Liver (tissue), 9 donors: ENCODE results near the gene STRIP2. TPM values are rescaled to one million over a fixed set of nuclear protein-coding genes. Genes with fewer than 3 reads are reported as not detected.

Experiments used
- DNase-seq: peaks from one replicate; pipeline ENCODE4 v3.0.0-alpha.2; 2017; ENCODE audit warnings: low spot score
- H3K27ac ChIP-seq, 2 donors: one replicate each; pipeline ENCODE4 v1.7.0; 2013; ENCODE audit warnings: inconsistent platforms in 2 of 2, low read length in 2 of 2, control low read depth in 1 of 2, low read depth in 1 of 2, mild to moderate bottlenecking in 1 of 2
- H3K27me3 ChIP-seq, 4 donors: one replicate each; pipeline versions ENCODE4 v1.6.1 to v1.7.0; 2013; ENCODE audit warnings: low read length in 3 of 4, inconsistent platforms in 1 of 4, mild to moderate bottlenecking in 1 of 4, moderate library complexity in 1 of 4; ENCODE audit not compliant: control insufficient read depth in 4 of 4, insufficient read depth in 4 of 4
- H3K36me3 ChIP-seq, 4 donors: one replicate each; pipeline versions ENCODE4 v1.6.1 to v1.7.0; 2013; ENCODE audit warnings: low read length in 3 of 4, mild to moderate bottlenecking in 3 of 4, low read depth in 1 of 4, moderate library complexity in 1 of 4; ENCODE audit not compliant: control insufficient read depth in 4 of 4, insufficient read depth in 3 of 4
- H3K4me1 ChIP-seq, 4 donors: one replicate each; pipeline versions ENCODE4 v1.6.1 to v1.7.0; 2013; ENCODE audit warnings: low read length in 3 of 4, mild to moderate bottlenecking in 3 of 4, moderate library complexity in 1 of 4; ENCODE audit not compliant: control insufficient read depth in 4 of 4, insufficient read depth in 4 of 4
- H3K4me3 ChIP-seq, 3 donors: one replicate each; pipeline versions ENCODE4 v1.6.1 to v1.7.0; 2013; ENCODE audit warnings: low read length in 3 of 3, control low read depth in 1 of 3, low read depth in 1 of 3, mild to moderate bottlenecking in 1 of 3
- H3K9ac ChIP-seq, 2 donors: one replicate each; pipeline ENCODE4 v1.7.0; 2013; ENCODE audit warnings: low read length in 2 of 2, mild to moderate bottlenecking in 2 of 2, moderate library complexity in 2 of 2, control low read depth in 1 of 2, low read depth in 1 of 2
- H3K9me3 ChIP-seq, 4 donors: one replicate each; pipeline versions ENCODE4 v1.6.1 to v1.7.0; 2013; ENCODE audit warnings: low read length in 3 of 4; ENCODE audit not compliant: control insufficient read depth in 4 of 4
- ATF3 ChIP-seq: IDR thresholded peaks from 2 replicates; pipeline ENCODE4 v1.6.1; 2016; ENCODE audit warnings: antibody characterized with exemption
- CTCF ChIP-seq: fragments of 150-350 bp; IDR thresholded peaks from 2 replicates; pipeline ENCODE4 v1.5.1; 2017; ENCODE audit warnings: improper control_type of control experiment, low read depth, low read length; ENCODE audit not compliant: missing input control
- EGR1 ChIP-seq, 2 donors: IDR thresholded peaks; 2 replicates each; pipeline ENCODE4 v1.6.1; 2016 to 2018; ENCODE audit warnings: antibody characterized with exemption in 2 of 2, low read depth in 2 of 2
- FOXA1 ChIP-seq: IDR thresholded peaks from 2 replicates; pipeline ENCODE4 v1.6.1; 2016; ENCODE audit warnings: antibody characterized with exemption
- FOXA2 ChIP-seq: IDR thresholded peaks from 2 replicates; pipeline ENCODE4 v1.6.1; 2016; ENCODE audit warnings: antibody characterized with exemption
- GABPA ChIP-seq, 2 donors: IDR thresholded peaks in 1 of 2; conservative IDR thresholded peaks in 1 of 2; 2 replicates each; pipeline ENCODE4 v1.6.1; 2016; ENCODE audit warnings: antibody characterized with exemption in 2 of 2, mild to moderate bottlenecking in 1 of 2, moderate library complexity in 1 of 2
- HNF4A ChIP-seq, 2 donors: conservative IDR thresholded peaks; 2 replicates each; pipeline ENCODE4 v1.6.1; 2016; ENCODE audit warnings: antibody characterized with exemption in 2 of 2, mild to moderate bottlenecking in 2 of 2
- HNF4G ChIP-seq: IDR thresholded peaks from 2 replicates; pipeline ENCODE4 v1.6.1; 2016; ENCODE audit warnings: antibody characterized with exemption
- JUND ChIP-seq, 2 donors: IDR thresholded peaks; 2 replicates each; pipeline ENCODE4 v1.6.1; 2016; ENCODE audit warnings: antibody characterized with exemption in 2 of 2
- MAX ChIP-seq: IDR thresholded peaks from 2 replicates; pipeline ENCODE4 v1.6.1; 2016; ENCODE audit warnings: antibody characterized with exemption
- NR2F2 ChIP-seq: IDR thresholded peaks from 2 replicates; pipeline ENCODE4 v1.6.1; 2016; ENCODE audit warnings: antibody characterized with exemption
- RAD21 ChIP-seq, 2 donors: IDR thresholded peaks; 2 replicates each; pipeline ENCODE4 v1.6.1; 2016; ENCODE audit warnings: antibody characterized with exemption in 2 of 2, mild to moderate bottlenecking in 2 of 2
- REST ChIP-seq: IDR thresholded peaks from 2 replicates; pipeline ENCODE4 v1.6.1; 2016; ENCODE audit warnings: antibody characterized with exemption, mild to moderate bottlenecking
- RXRA ChIP-seq, 2 donors: IDR thresholded peaks; 2 replicates each; pipeline ENCODE4 v1.6.1; 2017 to 2018; ENCODE audit warnings: antibody characterized with exemption in 2 of 2, mild to moderate bottlenecking in 1 of 2
- SP1 ChIP-seq: IDR thresholded peaks from 2 replicates; pipeline ENCODE4 v1.6.1; 2018; ENCODE audit warnings: antibody characterized with exemption, mild to moderate bottlenecking
- TAF1 ChIP-seq: conservative IDR thresholded peaks from 2 replicates; pipeline ENCODE4 v1.6.1; 2016; ENCODE audit warnings: antibody characterized with exemption, mild to moderate bottlenecking
- YY1 ChIP-seq: IDR thresholded peaks from 2 replicates; pipeline ENCODE4 v1.6.1; 2016; ENCODE audit warnings: antibody characterized with exemption, mild to moderate bottlenecking
- ZBTB33 ChIP-seq: IDR thresholded peaks from 2 replicates; pipeline ENCODE4 v1.6.1; 2016; ENCODE audit warnings: antibody characterized with exemption
- WGBS: extraction: QIAGEN DNeasy Blood & Tissue Kit; methylation state at CpG from one replicate; pipeline ENCODE4 v1.1.7; 2013; 5-methylcytosine and 5-hydroxymethylcytosine counted together
- polyA plus RNA-seq, 2 donors: library from polyadenylated mRNA; stranded (reverse) in 1 of 2; unstranded in 1 of 2; fragments of 200-250 nt in 1 of 2; fragments of >200 nt in 1 of 2; fragmentation: Nextera tagmentation in 1 of 2; extraction: Ambion mirVana in 1 of 2; gene quantifications; one replicate each; pipeline versions ENCODE4 v1.2.1 to v1.2.3, GENCODE V29; 2013 to 2015
- total RNA-seq, 2 donors: library from RNA; depleted of rRNA; stranded (reverse); fragments of >200 nt; gene quantifications; one replicate each; pipeline ENCODE4 v1.2.3, GENCODE V29; 2014
- donor health status: healthy.
- donor health status: healthy.
- donor health status: healthy.
- donor health status: healthy.
- donor health status: healthy.

Gene STRIP2
- total and polyA plus RNA-seq, 4 donors: 0.18 to 4.8 (median 0.35) TPM

- peaks cover 0 to 11% (median 4%) of the 10 kb centered on the region in 4 donors for H3K36me3 ChIP-seq
- no peak for DNase-seq
- no peaks in the 10 kb centered on the region for H3K9me3 ChIP-seq
- H3K27ac ChIP-seq: no peak overlapping the region
- H3K9ac ChIP-seq: no peak overlapping the region
- TF ChIP-seq CTCF (no peak), TAF1 (no peak), HNF4A (conservative IDR thresholded peaks at IDR 0.05) (no peak), HNF4G (no peak), RXRA (IDR thresholded peaks at IDR 0.05) (no peak), FOXA2 (no peak), NR2F2 (no peak), FOXA1 (no peak), GABPA (IDR thresholded peaks at IDR 0.05 in 1 of 2, conservative IDR thresholded peaks at IDR 0.05 in 1 of 2) (no peak), RAD21 (IDR thresholded peaks at IDR 0.05) (no peak), YY1 (no peak), JUND (IDR thresholded peaks at IDR 0.05) (no peak), ATF3 (no peak), MAX (no peak)
- no peaks in the 10 kb centered on the region for H3K27me3 ChIP-seq
- H3K4me1 ChIP-seq: no peaks in the 10 kb centered on the region
- no peak overlapping the region for H3K4me3 ChIP-seq
- 93% methylated on average over 3 of the region's 3 CpGs for WGBS
These were observed 32.0 kb upstream of the STRIP2 start for GRCh38 chr7:129401967-129402860.

GRCh38 chr7:129405527-129405926, 28.7 kb upstream of the STRIP2 start:
- Histone ChIP-seq H3K4me1 (no peaks in the 10 kb centered on the region), H3K27me3 (no peaks in the 10 kb centered on the region), H3K27ac (no peak overlapping the region), H3K9ac (no peak overlapping the region), H3K9me3 (no peaks in the 10 kb centered on the region), H3K36me3 (peaks cover 0 to 11% (median 6%) of the 10 kb centered on the region in 4 donors), H3K4me3 (no peak overlapping the region)
- no peak for DNase-seq
- TF ChIP-seq HNF4G (no peak), CTCF (no peak), EGR1 (IDR thresholded peaks at IDR 0.05; ENCODE audit: low read depth in 2 of 2) (no peak), TAF1 (no peak), GABPA (IDR thresholded peaks at IDR 0.05 in 1 of 2, conservative IDR thresholded peaks at IDR 0.05 in 1 of 2) (no peak), ATF3 (no peak), REST (no peak), HNF4A (conservative IDR thresholded peaks at IDR 0.05) (no peak), MAX (no peak), JUND (IDR thresholded peaks at IDR 0.05) (no peak), ZBTB33 (no peak), FOXA1 (no peak), RXRA (IDR thresholded peaks at IDR 0.05) (no peak), NR2F2 (no peak), RAD21 (IDR thresholded peaks at IDR 0.05) (no peak), YY1 (no peak), SP1 (no peak), FOXA2 (no peak)
